Activated T-cell treated with anti-CD3 and anti-CD28 coated beads for 4 hours (primary cell): ENCODE measurements around the gene POLDIP3.

ENCODE experiments used
- DNase-seq: peaks from one replicate; pipeline ENCODE4 v3.0.0-alpha.2; 2020

The POLDIP3 gene

DNA sequence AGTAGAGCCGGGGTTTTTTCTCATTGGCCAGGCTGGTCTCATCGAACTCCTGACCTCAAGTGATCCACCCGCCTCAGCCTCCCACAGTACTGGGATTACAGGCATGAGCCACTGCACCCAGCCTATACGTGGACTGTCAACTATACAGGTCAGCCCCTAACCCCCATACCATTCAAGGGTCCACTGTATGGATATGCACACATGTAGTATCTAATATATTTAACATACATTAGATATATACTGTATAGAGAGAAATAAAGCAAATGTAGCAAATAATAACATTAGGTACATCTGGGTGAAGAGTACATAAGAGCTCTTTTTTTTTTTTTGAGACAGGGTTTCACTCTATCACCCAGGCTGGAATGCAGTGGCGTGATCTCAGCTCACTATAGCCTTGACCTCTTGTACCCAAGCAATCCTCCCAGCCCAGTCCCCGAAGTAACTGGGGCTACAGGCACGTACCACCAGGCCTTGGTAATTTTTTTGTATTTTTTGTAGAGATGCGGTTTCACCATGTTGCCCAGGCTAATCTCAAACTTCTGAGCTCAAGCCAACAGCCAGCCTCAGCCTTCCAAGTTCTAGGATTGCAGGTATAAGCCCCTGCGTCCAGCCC lies 27.2 kb upstream of the POLDIP3 start:
- DNase-seq, result no peak

DNA sequence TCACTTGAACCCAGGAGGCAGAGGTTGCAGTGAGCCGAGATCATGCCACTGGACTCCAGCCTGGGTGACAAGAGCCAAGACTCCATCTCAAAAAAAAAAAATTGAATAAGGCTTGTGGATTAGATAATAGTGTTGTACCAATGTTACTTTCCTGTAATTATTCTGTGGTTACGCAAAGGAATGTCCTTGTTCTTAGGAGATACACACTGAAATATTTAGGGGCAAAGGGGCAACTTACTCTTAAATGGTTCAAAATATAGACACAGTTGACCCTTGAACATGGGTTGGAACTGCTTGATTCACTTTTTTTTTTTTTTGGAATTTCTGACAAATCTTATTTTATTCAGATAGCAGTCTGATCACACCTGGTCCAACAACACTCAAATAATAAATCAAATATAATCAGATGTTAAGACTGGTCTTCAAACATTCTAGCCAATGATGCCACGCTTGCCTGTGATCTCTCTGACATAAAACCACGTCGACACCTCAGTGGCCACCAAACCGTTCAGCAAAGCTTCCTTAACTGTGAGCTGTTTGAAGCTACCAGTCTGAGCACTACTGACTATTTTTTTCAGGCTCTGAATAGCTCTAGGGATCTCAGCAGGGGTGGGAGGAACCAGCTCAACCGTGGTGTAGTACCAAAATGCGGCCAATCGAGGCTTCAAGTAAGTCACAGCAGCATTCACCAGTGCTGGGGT lies 25.0 kb upstream of the POLDIP3 start:
- DNase-seq, result no peak

DNA sequence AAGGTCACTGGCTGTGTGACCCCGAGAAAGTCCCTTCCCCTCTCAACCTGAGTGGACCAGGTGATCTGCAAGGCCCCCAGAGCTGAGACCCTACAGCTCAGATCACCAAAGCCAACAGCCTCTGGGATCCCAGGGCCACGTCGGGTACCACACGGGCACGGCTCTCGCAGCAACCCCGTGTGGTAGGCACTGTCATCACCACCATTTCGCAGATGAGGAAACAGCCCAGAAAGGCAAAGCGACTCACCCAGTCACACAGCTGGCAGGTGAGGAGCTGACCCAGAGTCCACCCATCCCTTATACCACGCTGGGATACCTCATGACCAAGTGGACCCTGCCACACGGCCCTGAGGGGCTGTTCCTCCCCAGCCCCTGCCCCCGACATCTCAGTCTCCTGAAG lies 22.9 kb upstream of the POLDIP3 start:
- DNase-seq, result no peak

DNA sequence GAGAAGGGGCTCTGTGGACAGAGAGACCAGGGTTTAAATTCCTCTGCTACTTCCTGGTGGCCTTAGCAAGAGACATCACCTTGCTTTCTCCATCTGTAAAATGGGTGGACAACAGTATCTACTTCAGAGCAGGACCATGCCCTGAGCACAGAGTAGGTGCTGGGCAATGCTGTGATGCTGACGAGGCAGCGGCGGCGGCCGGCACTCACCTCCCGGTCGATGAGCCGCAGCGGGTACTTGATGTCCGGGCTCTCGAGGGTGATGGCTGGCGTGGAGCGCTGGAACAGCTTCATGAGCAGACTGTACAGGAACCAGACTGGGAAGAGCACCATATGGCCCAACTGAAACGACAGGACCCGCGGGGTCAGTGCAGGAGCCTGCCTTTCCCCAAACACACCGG lies 21.8 kb upstream of the POLDIP3 start:
- no peak for DNase-seq

DNA sequence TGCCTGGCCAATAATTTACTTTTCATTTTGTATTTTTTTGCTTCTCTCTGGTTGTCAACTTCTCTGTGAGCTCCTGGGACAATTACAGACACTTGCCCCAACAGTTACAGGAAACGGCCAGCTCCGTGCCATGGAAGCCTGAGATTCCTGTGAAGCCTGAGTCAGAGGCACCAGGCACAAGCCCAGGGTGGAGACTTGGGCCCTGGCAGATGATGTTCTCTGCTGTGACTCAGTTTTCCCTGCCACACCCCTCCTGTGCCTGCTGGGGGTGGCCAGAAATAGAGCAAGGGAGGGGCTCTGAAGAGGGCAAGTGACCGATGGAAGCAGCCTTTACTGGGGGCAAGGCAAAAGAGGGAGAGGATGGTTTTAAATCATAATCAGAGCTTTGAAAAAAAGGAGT lies 20.8 kb upstream of the POLDIP3 start:
- DNase-seq, result no peak

DNA sequence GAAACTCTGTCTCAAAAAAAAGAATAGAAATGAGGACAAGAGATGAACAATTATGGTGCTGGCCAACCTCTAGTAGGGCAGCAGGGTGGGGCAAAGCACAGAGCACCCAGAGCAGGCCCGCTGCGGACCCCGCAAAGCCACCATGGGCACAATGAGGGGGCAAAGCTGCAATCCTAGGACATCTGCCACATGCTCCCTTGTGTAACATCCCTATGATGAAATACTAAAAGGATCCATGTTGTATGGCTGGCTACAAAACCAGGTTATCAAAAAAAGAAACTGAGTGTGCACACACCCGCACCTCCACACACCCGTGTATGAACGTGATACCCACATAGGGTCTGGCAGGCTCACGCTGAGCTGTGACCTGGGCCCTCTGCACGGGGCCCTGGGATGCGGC lies 18.3 kb upstream of the POLDIP3 start:
- DNase-seq, result no peak

DNA sequence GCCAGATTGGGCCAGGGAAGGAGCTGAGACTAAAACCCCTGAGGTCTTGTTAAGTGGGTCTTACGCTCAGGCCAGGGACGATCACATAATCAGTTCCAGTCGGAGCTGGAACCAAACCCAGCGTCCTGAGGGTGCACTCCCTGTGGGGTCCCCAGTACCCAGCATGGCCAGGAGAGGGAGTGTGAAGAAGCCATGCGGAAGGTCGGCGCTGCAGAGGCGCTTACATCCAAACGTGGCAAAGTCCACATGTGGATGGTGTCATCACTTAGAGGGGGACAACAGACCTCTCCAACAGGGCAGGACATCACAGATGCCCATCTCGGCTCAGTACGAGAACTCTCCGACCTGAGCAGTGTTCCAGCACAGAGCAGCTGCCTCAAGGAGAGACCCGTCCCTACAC lies 17.4 kb upstream of the POLDIP3 start:
- no peak for DNase-seq

DNA sequence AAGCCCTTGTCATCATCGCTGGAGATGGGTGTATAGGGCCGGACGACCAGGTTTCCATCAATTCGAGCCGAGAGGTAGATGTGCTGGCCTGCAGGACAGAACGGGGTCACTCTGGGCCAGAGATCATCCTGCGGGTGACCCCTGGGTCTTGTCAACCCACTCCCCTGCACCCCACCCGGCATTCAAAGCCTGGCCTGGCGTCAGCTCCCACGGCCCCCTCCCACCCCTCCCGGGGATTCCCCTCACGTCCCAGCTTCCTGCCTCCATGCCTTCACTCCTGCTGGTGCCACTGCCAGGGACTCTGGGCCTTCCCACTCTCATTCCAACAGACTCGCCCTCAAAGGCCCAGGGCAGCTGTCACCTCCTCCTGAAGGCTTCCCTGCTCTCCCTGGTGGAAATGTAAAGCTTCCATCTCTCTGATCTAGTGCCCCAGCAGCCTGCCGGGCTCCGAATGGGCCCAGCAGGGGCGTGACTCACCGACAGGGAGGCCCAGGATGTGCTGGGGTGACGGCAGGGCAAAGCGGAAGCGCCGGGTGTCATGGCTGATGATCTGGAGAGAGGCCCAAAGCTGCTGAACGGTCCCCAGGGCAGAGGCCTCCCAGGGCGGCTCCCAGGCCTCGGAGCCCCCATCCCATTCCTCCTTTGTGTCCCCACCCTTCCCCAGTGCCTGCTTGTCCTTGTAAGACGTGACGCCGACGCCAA lies 16.4 kb upstream of the POLDIP3 start:
- DNase-seq, result no peak

DNA sequence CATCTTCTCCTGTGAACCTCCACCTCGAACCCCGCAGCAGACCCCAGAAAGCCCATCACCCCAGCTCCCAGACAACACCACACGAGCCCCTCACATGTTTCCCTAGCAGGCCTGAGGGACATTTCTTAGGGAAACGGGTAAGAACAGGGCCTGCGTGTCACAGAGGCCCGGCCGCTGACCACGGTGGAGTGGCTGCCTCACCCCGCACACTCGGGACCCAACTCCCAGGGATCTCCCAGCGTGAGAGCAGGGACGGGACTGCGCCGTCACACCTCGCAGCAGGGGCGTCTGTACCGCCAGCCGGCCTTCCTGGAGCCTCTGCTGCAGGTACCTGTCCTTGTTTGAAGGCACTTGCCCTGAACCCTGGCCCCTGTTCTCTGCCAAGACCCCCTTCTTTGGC lies 15.5 kb upstream of the POLDIP3 start:
- DNase-seq, result no peak

DNA sequence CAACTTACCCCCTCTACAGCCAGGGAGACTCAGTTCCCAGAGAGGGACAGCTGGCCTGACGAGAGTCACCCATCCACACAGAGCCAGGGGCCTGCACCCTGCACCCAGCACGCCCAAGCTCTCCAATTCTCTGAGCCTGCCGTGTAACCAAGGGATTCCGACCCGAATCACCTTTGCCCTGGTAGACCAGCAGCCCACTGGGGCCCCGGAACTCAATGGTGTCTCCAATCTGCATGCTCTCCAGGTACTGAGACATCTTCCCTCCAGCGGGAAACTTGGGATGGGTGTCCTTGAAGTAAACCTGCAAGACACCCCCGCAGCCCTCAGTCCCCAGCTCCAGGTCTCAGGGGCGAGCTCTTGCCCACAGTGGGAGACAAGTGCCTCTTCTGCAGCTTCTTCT lies 13.3 kb upstream of the POLDIP3 start:
- no peak for DNase-seq

DNA sequence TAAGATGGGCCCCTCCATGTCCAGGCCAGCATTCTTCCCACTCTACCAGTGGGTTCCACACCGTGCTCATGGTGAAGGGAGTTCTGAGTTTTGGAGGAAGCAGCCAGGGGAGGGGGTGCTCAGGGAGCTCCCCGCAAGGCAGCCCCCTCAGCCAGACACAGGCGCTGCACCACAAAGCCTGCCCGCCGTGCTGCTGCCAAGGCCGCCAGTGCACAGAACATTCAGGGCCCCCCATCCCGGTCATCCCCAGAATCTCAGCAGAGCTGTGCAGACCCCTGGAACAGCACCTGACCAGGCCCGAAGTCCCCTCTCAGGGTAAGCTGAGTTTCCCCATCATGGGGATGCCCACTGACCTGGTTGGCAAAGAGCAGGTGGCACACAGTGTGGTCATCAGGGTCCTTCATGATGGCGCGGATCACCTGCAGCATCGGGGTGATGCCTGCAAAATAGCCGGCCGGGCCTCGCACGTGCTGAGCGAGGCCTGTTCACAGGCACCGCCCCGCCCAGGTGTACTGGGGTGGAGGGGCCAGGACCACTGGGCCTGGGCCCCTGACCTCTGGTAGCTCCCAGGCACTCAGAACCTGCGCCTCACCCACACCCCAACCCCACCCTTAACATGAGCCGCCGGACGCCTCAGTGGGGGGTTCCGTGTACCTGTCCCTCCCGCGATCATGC lies 12.4 kb upstream of the POLDIP3 start:
- no peak for DNase-seq

DNA sequence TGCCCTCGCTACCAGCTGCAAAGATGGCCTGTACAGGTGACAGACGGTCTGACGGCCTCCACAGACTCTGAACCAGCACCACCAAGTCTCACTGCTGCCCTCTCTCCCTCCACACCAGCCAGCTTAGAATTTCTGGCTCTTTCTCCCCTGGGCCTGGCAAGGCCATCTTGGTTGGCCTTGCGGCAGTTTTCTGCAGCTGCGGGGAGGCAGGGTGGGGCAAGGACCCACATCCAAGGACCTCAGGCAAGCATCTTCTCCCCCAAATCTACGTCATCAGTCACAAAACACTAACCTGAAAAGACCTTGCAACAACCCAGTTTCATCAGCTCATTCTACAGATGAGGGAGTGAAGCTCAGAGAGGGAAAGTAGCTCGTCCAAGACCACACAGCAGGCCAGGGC lies 11.7 kb upstream of the POLDIP3 start:
- no peak for DNase-seq

DNA sequence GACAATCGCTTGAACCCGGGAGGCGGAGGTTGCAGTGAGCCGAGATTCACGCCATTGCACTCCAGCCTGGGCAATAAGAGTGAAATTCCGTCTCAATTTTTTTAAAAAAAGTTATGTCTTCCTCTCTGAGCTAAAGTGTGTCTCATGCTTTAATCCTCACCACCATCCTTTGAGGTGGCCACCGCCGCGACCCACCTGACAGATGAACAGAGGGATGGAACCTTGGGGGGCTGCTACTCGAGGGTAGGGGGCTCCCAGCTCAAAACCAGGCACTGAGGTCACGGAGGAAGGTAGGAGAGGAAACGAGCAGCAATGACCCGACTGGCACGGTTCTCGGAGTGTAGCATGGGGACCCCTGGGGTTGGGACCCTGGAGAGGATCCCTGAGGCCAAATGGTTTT lies 10.7 kb upstream of the POLDIP3 start:
- DNase-seq, result no peak

DNA sequence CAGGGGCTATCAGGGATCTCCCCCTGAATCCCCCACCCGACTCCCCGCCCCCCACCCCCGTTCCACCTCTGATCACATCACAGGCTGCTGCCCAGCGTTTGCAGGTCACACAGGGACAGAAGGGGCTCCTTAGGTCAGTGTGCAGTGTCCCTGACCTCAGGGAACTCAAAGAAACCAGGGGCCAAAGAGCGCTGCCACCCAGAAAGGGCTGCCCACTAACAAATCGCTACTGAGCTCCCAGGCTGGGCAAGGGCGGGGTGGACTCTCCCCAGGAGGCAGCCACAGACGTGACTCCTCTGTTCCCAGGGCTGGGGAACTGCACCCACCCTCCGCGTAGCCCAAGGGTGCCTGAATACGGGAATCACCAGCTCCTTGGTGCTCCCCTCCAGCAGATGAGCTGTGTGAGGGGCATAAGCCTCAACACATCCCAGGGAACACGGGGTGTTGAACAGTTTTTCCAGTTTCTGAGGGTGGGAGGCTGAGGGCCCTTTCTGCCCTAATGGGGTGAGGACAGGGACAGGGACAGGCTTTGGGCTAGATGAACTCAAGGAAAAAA lies 9.9 kb upstream of the POLDIP3 start:
- no peak for DNase-seq

DNA sequence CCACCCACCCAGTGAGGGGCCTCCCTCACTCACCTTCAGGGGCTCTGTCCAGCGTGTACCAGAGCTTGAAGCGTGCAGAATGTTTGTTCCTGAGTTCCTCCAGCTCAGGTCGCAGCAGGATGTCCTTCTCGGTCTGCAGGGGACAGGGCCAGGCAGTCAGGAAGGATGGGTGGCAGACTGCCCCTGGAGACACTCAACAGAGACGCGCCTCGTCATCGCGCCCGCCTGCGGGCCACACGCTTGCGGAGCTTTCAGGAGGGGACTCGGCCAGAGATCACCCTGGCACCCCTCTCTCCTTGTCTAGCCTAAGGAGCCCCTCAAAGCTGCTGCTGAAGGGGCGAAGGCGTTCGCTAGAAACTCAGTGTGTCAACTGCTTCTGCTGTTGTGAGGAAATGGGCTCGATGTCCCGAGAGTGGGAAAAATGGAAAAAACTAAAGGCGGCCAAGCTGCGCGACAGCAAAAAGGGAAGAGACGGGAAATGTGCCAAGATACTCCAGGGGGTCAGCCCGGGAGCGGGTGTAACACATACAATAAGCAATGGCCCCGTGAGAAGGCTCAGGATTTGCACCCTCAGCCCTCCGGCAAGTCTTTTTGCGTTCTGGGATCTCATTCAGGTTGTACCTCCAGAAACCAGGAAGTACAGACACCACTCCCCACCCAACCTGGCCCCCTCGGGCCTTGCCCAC lies 9.2 kb upstream of the POLDIP3 start:
- no peak for DNase-seq

DNA sequence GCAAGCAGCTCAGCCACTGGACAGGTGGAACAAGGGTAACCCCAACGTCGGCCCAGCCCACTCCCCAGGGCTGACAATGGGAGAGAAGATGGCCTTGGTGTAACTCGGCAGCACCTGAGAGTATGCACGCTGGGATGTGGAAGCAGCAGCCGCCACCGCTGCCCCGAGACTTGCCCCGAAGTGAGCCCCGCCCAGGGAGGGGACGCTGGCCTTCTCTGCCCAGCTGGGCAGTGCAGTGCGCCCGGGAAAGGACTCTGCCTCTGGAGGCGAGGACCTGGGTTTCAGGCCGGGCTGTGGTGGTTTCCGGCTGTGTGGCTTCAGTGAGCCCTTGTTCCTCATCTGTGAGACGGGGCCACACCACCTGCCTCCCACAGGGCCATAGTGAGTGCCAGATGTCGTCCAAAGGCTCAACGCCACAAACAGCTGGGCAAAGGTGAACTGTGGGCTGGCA lies 8.6 kb upstream of the POLDIP3 start:
- DNase-seq, result no peak

DNA sequence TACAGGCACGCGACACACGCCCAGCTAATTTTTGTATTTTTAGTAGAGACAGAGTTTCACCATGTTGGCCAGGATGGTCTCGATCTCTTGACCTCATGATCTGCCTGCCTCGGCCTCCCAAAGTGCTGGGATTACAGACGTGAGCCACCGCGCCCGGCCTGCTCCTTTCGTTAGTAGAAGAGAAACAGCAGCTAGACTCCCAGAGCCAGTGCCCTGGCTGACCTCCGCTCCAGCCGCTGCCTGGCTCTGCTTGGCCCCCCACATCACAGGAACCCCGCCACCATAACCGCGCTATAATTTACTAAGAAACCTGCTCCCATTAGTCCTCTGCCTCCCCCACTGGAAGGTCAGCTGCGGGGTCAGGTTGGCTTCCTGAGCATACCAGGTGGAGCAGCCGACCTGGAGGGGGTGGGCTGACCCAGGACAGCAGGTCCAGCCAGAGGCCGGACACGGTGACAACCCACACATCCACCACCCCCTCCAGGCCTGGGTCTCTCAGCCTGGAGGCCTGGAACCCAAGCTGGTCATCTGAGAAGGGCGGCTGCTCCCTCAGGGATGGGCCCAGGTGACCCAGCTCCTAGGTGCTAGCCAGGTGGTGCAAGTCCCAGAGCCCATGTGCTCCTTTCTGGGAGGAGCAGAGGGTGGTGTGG lies 7.5 kb upstream of the POLDIP3 start:
- DNase-seq, result no peak

DNA sequence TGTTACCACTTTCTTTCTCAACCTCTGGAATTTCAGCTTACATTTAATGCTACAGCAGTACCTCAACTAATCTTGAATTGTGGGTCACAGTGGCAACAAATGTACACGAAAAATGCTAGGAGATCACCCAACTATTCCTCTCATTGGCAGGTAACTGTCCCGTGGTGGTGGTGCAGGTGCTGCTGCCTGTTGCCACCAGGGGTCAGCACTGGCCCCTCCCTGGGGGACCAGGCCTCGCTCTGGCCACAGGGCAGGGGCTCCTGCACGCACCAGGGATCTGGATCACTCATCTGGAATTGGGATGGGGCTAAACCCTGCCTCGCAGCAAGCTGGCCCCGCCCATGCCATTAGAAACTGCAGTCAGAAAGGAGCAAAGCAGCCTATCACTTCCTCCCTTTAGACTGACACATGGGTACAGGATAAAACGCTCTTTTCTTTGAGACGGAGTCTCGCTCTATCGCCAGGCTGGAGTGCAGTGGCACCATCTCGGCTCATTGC lies 6.9 kb upstream of the POLDIP3 start:
- DNase-seq, result peak; percentile 23

DNA sequence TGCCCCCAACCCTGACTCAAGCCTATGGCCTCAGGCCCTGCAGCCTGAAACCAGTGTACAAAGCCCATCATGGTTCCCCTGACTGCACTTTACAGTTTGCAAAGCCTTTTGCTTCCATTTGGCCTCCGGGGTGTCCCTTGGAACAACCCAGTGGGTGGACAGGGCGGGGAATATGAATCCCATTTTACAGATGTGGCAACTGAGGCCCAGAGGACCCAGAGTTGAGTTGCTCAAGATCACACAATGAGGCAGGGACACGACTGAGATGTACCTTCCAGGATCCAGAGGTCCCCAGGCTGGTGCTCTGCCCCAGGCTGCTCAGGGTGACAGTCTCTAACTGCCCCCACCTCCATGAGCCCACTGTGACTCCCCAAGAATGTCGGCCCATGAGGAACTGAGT lies 5.4 kb upstream of the POLDIP3 start:
- DNase-seq, result no peak

DNA sequence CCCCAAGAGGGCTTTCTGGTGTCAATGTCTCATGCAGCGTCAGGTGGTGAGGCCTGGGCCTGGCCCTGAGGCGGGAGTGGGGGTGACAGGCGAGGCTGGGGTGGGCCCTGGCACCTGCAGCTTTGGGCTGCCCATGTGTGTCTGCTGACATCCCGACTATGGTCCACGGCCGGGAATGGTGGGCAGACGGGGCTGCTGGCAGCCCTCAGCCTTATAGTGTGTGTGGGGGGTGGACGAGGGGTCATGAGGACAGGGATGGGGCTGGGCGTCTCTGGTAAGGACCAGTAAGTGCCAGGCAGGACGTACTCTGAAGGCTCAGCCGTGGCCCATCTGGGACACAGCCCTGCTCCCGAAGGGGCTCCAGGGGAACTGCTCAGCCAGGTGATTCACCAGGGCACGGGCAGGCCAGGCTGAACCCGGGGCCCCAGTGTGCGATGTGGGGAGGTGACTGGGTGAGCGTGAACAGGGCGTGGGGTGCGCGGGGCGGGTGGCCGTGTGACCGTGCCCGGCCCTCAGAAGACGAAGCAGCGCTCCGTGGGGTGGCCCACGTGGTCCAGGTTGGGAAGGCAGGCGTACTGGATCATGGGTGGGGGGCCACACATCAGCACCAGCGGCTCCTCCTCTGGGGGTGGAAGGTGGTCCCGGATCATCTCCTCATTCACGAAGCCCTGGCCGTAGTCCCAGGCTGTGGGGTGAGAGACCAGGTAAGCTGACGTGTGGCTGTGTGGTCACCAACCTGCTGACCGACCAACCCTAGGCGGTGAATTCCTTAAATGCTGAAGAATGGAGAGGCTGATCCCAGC lies 4.8 kb upstream of the POLDIP3 start:
- no peak for DNase-seq
